Stimulated activated CD8-positive, alpha-beta memory T cell treated with anti-CD3 and anti-CD28 coated beads, Interleukin-2, amount 100 ng/mL, for 48 hours (primary cell): ENCODE data around the gene DNAH2.

Experiments used
- DNase-seq, 2 donors: peaks; one replicate each; pipeline ENCODE4 v3.0.0-alpha.2; 2020; ENCODE audit warnings: low read depth in 2 of 2

The DNAH2 gene

GRCh38 chr17:7818746-7819645 is 101.5 kb downstream of the DNAH2 start:
- DNase-seq, result no peak

- DNase-seq, result no peak
These were observed 102.7 kb downstream of the DNAH2 start for GRCh38 chr17:7820231-7820630.

- DNase-seq, result no peak
These were observed 104.6 kb downstream of the DNAH2 start for GRCh38 chr17:7822126-7822525.

GRCh38 chr17:7823581-7824001 is 106.0 kb downstream of the DNAH2 start:
- DNase-seq, result no peak

DNA sequence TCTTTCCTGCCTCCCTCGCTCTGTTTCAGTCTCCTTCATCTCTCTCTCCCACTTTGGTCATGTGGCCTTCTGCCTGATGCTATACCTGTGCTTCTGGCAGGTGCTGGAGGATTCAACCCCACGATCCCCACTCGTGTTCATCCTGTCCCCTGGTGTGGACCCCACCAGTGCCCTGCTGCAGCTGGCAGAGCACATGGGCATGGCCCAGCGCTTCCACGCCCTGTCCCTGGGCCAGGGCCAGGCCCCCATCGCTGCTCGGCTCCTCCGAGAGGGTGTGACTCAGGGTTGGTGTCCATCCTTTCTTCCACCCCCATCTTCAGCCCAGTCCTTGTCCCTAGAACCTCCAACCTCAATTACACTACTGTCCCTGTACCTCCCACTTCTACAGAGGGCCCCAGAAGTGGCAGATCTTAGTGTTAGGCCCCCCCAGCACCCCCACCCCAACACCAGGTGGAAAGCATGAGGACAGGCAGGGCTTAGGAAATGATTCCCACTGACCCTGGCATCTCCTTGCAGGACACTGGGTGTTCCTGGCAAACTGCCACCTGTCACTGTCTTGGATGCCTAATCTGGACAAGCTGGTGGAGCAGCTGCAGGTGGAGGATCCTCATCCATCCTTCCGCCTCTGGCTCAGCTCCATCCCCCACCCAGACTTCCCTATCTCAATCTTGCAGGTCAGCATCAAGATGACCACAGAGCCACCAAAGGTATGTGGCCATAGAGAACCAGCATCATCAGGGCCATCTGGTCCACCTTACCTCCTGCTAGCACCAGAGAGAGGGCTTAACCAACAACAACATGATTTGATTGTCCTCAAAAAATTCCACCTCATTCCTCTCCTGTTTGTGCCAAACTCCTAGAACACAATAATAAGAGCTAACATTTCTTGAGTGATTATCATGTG is 106.7 kb downstream of the DNAH2 start:
- DNase-seq, result no peak

DNA sequence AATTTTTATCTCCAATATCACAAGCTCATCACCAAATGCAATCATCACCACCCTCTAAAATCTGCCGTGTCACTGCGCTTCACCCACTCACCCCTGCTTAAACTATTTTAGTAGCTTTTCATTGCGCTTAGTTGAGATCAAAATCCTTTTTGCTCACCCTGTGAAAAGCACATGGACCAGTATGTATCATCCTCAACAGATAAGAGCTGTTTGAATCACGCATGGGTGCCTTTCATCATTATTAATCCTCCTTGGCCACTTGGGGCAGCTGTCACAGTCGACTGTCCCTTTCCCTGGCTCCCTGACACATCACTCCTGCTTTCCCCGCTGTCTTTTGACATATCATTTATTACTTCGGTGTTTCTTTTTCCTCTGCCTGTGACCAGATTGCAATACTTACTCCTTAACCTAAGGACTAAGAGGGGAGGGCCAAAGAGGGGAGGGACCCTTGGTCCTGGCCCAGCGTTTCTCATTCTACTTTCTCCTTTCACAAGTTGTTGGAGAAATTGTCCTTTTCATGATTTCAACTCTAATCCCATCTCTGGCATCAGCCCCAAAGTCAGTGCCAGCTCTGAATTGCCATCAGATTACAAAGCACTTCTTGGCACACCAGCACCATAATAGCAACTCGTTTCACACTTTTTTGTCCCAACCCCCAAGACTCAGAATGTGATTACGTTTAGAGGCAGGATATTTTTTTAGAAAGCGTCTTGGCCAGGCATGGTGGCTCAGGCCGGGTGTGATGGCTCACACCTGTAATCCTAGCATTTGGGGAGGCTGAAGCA is 107.9 kb downstream of the DNAH2 start:
- DNase-seq, result no peak

- DNase-seq, result no peak
These were observed 113.1 kb downstream of the DNAH2 start for GRCh38 chr17:7830616-7831015.

GRCh38 chr17:7831233-7831632 is 113.7 kb downstream of the DNAH2 start:
- no peak for DNase-seq

DNA sequence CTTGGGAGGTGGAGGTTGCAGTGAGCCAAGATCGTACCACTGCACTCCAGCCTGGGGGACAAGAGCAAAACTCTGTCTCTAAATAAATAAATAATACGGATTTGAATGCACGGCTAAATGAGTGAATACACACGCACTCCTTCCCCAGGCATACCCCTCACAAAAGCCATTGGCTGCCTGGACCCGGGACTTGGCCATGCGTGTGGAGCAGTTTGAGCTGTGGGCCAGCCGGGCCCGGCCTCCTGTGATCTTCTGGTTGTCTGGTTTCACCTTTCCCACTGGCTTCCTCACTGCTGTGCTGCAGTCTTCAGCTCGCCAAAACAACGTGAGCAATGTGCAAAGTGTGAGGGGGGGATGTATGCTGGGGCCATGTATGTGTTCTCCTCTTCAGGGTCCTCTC is 114.9 kb downstream of the DNAH2 start:
- DNase-seq, result no peak

DNA sequence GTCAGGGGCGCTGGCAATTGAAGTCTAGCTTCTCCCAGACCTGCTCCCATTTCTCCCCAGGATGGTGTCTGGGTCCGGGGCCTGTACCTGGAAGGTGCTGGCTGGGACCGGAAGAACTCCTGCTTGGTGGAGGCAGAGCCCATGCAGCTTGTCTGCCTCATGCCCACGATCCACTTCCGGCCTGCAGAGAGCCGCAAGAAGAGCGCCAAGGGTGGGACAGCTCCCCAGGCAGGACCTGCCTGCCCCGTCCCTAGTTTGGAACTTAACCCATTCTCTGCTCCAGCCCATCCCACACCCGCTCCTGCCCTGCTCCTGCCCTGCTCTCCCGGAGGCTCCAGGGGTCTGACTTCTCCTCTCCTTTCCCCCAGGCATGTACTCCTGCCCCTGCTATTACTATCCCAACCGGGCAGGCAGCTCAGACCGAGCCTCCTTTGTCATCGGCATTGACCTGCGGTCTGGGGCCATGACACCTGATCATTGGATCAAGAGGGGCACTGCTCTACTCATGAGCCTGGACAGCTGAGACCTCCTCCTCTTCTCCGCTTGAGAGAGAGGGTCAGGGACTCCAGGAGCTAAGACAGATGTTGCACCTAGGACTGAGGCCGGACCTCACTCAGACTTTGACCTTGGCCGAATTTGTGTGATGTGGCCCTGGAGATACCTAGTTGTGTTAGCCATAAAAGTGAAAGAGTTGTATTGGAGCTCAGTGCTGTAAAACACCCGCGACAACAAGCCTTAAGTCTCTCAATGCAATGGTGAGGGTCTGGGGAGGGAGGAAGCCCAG is 115.7 kb downstream of the DNAH2 start:
- DNase-seq, result no peak

DNA sequence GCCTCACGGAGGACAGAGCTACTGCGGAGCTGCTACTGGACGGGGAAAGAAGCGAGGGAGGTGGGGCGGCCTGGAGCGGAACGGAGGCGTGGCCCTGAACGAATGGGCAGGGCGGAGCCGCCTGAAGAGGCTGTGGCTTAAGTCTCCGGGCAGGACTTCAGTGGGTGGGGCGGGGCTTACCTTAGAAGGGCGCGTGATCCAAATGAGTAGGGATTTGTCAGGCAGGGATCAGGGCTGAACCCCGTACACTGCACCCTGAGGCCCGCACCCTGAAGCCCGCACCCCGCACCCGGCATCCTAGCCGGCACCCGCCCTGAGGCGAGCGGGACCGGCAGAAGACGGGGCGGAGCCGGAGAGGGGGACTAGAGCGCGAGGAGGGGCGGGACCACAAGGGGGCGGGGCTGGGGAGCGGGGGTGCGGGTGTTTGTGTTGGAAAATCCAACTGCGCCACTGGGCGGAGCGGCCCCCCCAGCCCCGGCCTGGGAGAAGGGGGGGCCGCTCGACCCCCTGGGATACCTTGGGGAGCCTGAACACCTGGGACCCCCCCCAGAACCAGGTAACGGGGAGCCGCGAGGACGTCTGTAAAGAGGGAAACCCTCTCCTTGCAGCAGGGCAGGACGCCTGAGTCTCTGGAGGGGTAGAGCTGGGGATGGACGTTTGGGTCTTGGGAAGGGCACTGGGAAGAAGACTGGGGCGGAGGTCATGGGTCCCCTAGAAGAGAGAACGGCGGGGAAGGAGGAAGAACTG is 116.4 kb downstream of the DNAH2 start, which contains the start of gene KDM6B:
Gene KDM6B (plus strand): TSS at position 423 of the 747 bp plus-strand sequence. CDS start 11,338 bp downstream, outside the sequence.
- peak; percentile 79 to 84 for DNase-seq

DNA sequence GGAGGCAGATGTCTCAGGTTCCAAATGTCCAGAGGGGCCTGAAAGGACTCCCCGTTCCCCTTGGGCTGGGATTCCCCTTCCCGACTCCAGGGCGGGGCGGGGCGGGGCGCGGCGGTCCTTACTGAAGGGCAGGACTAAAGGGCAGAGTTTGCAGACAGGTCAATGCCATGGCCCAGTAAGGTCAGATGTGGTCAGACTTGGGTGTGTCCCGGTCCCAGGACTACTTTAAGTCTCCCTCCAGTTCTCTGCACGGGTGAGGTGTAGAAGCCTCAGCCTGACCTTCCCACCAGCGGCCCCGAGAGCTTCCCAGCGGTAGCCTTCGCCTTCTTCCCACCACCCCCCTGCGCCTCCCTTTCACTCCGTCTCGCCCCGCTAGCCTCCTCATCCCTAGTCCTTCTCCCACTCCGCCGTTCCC is 117.0 kb downstream of the DNAH2 start:
- no peak for DNase-seq

GRCh38 chr17:7834957-7835813 is 117.6 kb downstream of the DNAH2 start:
- DNase-seq, result peak; percentile 82 to 87

GRCh38 chr17:7835814-7836595 is 118.5 kb downstream of the DNAH2 start:
- no peak for DNase-seq

GRCh38 chr17:7836596-7837407 is 119.3 kb downstream of the DNAH2 start:
- DNase-seq, result peak in 1 of 2 donors; percentile 56

- no peak for DNase-seq
These were observed 120.0 kb downstream of the DNAH2 start for GRCh38 chr17:7837408-7838088.
